Thyroid gland (tissue), 4 donors: Measurements from ENCODE around the gene TMEM167A. TPM values are rescaled to one million over a fixed set of nuclear protein-coding genes. Genes with fewer than 3 reads are reported as not detected.

Source experiments
- DNase-seq, 2 donors: peaks; one replicate each; pipeline ENCODE4 v3.0.0-alpha.2; 2019
- H3K27ac ChIP-seq, 3 donors: fragments of 200-600 bp; sonication (generic); 1 replicate in 2 of 3; 2 replicates in 1 of 3; pipeline ENCODE4 v1.5.1; 2016 to 2019; ENCODE audit warnings: mild to moderate bottlenecking in 1 of 3, moderate library complexity in 1 of 3
- H3K27me3 ChIP-seq: fragments of 200-600 bp; sonication (generic); one replicate; pipeline ENCODE4 v1.5.1; 2019
- H3K36me3 ChIP-seq, 2 donors: fragments of 200-600 bp; sonication (generic); one replicate each; pipeline ENCODE4 v1.5.1; 2016 to 2019
- H3K4me1 ChIP-seq, 2 donors: fragments of 200-600 bp; sonication (generic); one replicate each; pipeline ENCODE4 v1.5.1; 2017 to 2019
- H3K4me3 ChIP-seq, 3 donors: fragments of 200-600 bp; sonication (generic); replicated peaks in 1 of 3; 1 replicate in 2 of 3; 2 replicates in 1 of 3; pipeline ENCODE4 v1.5.1; 2016; ENCODE audit warnings: mild to moderate bottlenecking in 1 of 3
- H3K9me3 ChIP-seq: fragments of 200-600 bp; sonication (generic); one replicate; pipeline ENCODE4 v1.5.1; 2017
- CTCF ChIP-seq, 6 experiments: fragments of 200-600 bp in 3 of 6; fragments of 450-650 bp in 3 of 6; sonication (generic) in 3 of 6; IDR thresholded peaks; one replicate each; pipeline ENCODE4 v1.5.1; 2016 to 2019; ENCODE audit warnings: antibody characterized with exemption in 6 of 6, mild to moderate bottlenecking in 2 of 6, inconsistent platforms in 1 of 6, moderate library complexity in 1 of 6
- POLR2A ChIP-seq, 2 donors: fragments of 450-650 bp; IDR thresholded peaks; one replicate each; pipeline ENCODE4 v1.6.1; 2017; ENCODE audit warnings: antibody characterized with exemption in 2 of 2, mild to moderate bottlenecking in 2 of 2, moderate library complexity in 1 of 2
- WGBS, 2 donors: methylation state at CpG; one replicate each; pipeline ENCODE4 v1.1.5; 2017; 5-methylcytosine and 5-hydroxymethylcytosine counted together
- intact Hi-C: fragments of 100-400 bp; cut with DNase I; formaldehyde crosslinking; loops from one replicate; pipeline ENCODE4 v1.15.1; 2023
- total RNA-seq, 4 donors: library from RNA; depleted of rRNA; stranded (reverse); fragments of >200 nt; gene quantifications; one replicate each; pipeline ENCODE4 v1.2.3, GENCODE V29; 2016

Gene TMEM167A
- total RNA-seq, 4 donors from 2014 or later: 38.2 to 51.1 (median 49.2) TPM

DNA sequence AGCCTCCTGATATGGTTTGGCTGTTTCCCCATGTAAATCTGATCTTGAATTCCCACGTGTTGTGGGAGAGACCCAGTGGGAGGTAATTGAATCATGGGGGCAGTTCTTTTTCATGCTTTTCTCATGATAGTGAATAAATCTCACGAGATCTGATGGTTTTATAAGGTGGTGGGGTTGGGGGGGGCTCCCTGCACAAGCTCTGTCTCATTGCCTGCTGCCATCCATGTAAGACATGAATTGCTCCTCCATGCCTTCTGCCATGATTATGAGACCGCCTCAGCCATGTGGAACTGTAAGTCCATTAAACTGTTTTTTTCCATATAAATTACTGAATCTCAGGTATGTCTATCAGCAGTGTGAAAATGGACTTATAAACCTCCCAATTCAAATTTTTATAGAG is 13.0 kb upstream of the TMEM167A start:
- intact Hi-C loops: no loop called here
- Histone ChIP-seq H3K36me3 (no peaks in the 10 kb centered on the region), H3K4me3 (no peak overlapping the region), H3K4me1 (no peaks in the 10 kb centered on the region), H3K27ac (no peak overlapping the region), H3K27me3 (no peaks in the 10 kb centered on the region), H3K9me3 (no peaks in the 10 kb centered on the region)
- TF ChIP-seq POLR2A (IDR thresholded peaks at IDR 0.05): no peak
- no peak for TF ChIP-seq CTCF (IDR thresholded peaks at IDR 0.05)
- 95 to 96% methylated on average over 3 of the region's 3 CpGs for WGBS, 2 donors
- no peak for DNase-seq

DNA sequence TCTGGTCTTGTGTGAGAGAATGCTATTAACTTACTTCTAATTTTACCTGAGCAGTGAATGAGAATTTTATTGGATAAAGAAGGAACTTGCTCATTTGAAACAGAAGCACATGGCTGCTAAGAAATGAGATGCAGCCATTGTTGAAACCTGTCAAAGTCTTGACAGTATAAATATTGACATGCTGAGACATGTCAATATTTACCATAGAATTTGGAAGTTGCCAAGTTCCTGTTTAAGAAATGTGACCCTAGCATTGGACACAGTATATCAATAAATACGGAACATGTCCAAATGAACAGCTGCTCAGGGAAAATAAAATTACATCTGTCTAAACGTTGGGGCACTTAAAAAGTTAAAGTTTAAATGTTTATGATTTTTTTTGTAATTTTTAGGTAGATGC is 7.9 kb upstream of the TMEM167A start:
- TF ChIP-seq POLR2A (IDR thresholded peaks at IDR 0.05) (no peak), CTCF (IDR thresholded peaks at IDR 0.05) (no peak)

GRCh38 chr5:83084336-83084735 is 7.1 kb upstream of the TMEM167A start:
- Histone ChIP-seq H3K4me3 (no peak overlapping the region), H3K27me3 (no peaks in the 10 kb centered on the region), H3K36me3 (no peaks in the 10 kb centered on the region), H3K4me1 (no peaks in the 10 kb centered on the region), H3K27ac (no peak overlapping the region), H3K9me3 (no peaks in the 10 kb centered on the region)
- intact Hi-C loops: no loop called here
- 87 to 88% methylated on average over 2 of the region's 2 CpGs for WGBS, 2 donors
- no peak for DNase-seq
- TF ChIP-seq POLR2A (IDR thresholded peaks at IDR 0.05): no peak
- TF ChIP-seq CTCF (IDR thresholded peaks at IDR 0.05): no peak

More for the DNA sequence above, 7.9 kb upstream of the TMEM167A start:
- H3K27me3 ChIP-seq: no peaks in the 10 kb centered on the region
- H3K27ac ChIP-seq: no peak overlapping the region
- no peak overlapping the region for H3K4me3 ChIP-seq
- DNase-seq: no peak
- intact Hi-C loops: no loop called here
- H3K36me3 ChIP-seq: no peaks in the 10 kb centered on the region
- H3K4me1 ChIP-seq: no peaks in the 10 kb centered on the region
- WGBS, 2 donors: 81 to 89% methylated on average over 2 of the region's 2 CpGs
- no peaks in the 10 kb centered on the region for H3K9me3 ChIP-seq

DNA sequence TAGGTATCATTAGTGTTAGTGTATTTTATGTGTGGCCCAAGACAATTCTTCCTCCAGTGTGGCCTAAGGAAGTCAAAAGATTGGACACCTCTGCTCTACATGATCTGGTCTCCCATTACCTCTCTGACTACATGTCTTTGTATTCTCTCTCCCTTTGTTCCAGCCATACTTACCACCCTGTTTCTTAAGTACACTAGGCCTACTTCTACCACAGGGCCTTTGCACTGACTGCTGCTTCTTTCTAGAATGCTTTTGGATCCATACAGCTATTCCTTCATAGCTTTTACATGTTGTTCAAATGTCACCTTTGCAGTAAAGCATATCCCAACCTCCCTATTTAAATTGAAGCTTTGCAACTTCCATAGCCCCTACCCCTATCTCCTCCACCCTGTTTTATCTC is 5.6 kb upstream of the TMEM167A start:
- intact Hi-C loops: no loop called here
- Histone ChIP-seq H3K36me3 (no peaks in the 10 kb centered on the region), H3K4me3 (no peak overlapping the region), H3K27me3 (no peaks in the 10 kb centered on the region), H3K9me3 (no peaks in the 10 kb centered on the region), H3K27ac (no peak overlapping the region), H3K4me1 (no peaks in the 10 kb centered on the region)
- no peak for TF ChIP-seq POLR2A (IDR thresholded peaks at IDR 0.05)
- TF ChIP-seq CTCF (IDR thresholded peaks at IDR 0.05): no peak
- no peak for DNase-seq

DNA sequence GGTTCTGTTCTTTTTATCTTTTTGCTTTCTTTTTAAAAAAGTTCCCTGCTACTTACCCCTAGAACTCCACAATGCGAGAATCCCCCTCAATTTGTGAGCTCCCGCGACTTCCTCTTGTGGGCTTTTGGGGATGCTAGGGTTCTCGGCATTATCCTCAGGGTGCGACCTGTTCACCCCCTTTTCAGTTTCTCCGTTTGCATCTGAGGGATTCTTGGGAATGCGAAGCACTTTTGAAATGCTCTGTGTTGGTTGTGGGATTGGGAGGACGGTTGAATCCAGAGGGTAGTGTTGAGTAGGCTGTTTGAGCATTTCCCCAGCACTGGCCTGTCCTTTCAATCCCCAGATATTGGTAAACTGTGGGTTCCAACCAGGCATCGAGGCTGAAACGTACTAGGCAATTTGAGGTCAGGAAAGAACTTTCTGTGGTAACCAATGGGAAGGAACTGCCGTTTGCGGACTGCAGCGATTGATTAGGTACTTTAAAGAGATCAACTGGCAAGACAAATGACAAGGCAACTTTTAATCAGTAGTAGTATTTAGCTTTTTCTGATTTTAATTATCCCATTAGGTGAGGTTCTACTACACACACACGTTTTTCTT is 568 bp upstream of the TMEM167A start:
- H3K27me3 ChIP-seq: no peaks in the 10 kb centered on the region
- H3K4me3 ChIP-seq: peak overlapping the region in 2 of 3 donors; percentile 58 to 87
- H3K4me1 ChIP-seq: peaks cover 7% of the 10 kb centered on the region in 2 donors
- no peaks in the 10 kb centered on the region for H3K36me3 ChIP-seq
- intact Hi-C loops: no loop called here
- TF ChIP-seq CTCF (IDR thresholded peaks at IDR 0.05) (no peak), POLR2A (IDR thresholded peaks at IDR 0.05) (no peak)
- H3K9me3 ChIP-seq: no peaks in the 10 kb centered on the region
- H3K27ac ChIP-seq: peak overlapping the region; percentile 26 to 60 (median 59)
- peak in 1 of 2 donors; percentile 5 for DNase-seq
- 4 to 5% methylated on average over 14 of the region's 14 CpGs for WGBS, 2 donors
